HUES64 (cell line): ENCODE data around the gene GAB2.

Experiments
- H3K27ac ChIP-seq: 2 replicates; pipeline ENCODE4 v1.7.0; 2013; ENCODE audit warnings: low read depth, low read length, inconsistent platforms
- H3K27me3 ChIP-seq: 2 replicates; pipeline ENCODE4 v1.6.1; 2013; ENCODE audit warnings: mild to moderate bottlenecking, low read length; ENCODE audit not compliant: insufficient read depth
- H3K36me3 ChIP-seq: 2 replicates; pipeline ENCODE4 v1.6.1; 2013; ENCODE audit warnings: mild to moderate bottlenecking, low read length; ENCODE audit not compliant: insufficient read depth
- H3K4me1 ChIP-seq: 2 replicates; pipeline ENCODE4 v1.6.1; 2013; ENCODE audit warnings: mild to moderate bottlenecking, low read length, moderate library complexity; ENCODE audit not compliant: insufficient read depth
- H3K4me3 ChIP-seq: 2 replicates; pipeline ENCODE4 v1.5.1; 2013; ENCODE audit warnings: mild to moderate bottlenecking, low read length, moderate library complexity
- H3K9ac ChIP-seq: 2 replicates; pipeline ENCODE4 v1.6.1; 2013; ENCODE audit warnings: mild to moderate bottlenecking, low read depth, low read length
- H3K9me3 ChIP-seq: 2 replicates; pipeline ENCODE4 v1.6.1; 2013; ENCODE audit warnings: low read depth, low read length; ENCODE audit not compliant: insufficient read depth
- WGBS: fragments of 150-250, 120-280 bp; methylation state at CpG from one replicate; pipeline ENCODE4 v1.1.7; 2013; ENCODE audit warnings: missing lambda C conversion rate; 5-methylcytosine and 5-hydroxymethylcytosine counted together

The GAB2 gene

GRCh38 chr11:78379039-78379670, 38.5 kb downstream of the GAB2 start:
- 88% methylated on average over 3 of the region's 3 CpGs for WGBS
- H3K4me1 ChIP-seq, result peaks cover 24% of the 10 kb centered on the region
- H3K9ac ChIP-seq, result no peak overlapping the region
- no peak overlapping the region for H3K4me3 ChIP-seq
- peaks cover 9% of the 10 kb centered on the region; the same call in 1 of the 2 replicates for H3K9me3 ChIP-seq
- H3K27ac ChIP-seq, result no peak overlapping the region
- H3K27me3 ChIP-seq, result no peaks in the 10 kb centered on the region
- H3K36me3 ChIP-seq, result no peaks in the 10 kb centered on the region; the same call in 1 of the 2 replicates

GRCh38 chr11:78377625-78378418, 39.8 kb downstream of the GAB2 start:
- no peaks in the 10 kb centered on the region for H3K27me3 ChIP-seq
- H3K9ac ChIP-seq, result no peak overlapping the region
- H3K4me3 ChIP-seq, result no peak overlapping the region
- 90% methylated on average over 9 of the region's 9 CpGs for WGBS
- H3K4me1 ChIP-seq, result peaks cover 34% of the 10 kb centered on the region
- H3K27ac ChIP-seq, result no peak overlapping the region
- H3K36me3 ChIP-seq, result no peaks in the 10 kb centered on the region; the same call in 1 of the 2 replicates
- H3K9me3 ChIP-seq, result peaks cover 9% of the 10 kb centered on the region; the same call in 1 of the 2 replicates

- Histone ChIP-seq H3K9ac (no peak overlapping the region), H3K4me3 (no peak overlapping the region), H3K36me3 (no peaks in the 10 kb centered on the region; the same call in 1 of the 2 replicates), H3K4me1 (peaks cover 35% of the 10 kb centered on the region), H3K9me3 (peaks cover 9% of the 10 kb centered on the region; the same call in 1 of the 2 replicates), H3K27ac (no peak overlapping the region), H3K27me3 (no peaks in the 10 kb centered on the region)
- WGBS, result 97% methylated on average over 3 of the region's 3 CpGs
Observed at GRCh38 chr11:78376858-78377257, 40.8 kb downstream of the GAB2 start.

GRCh38 chr11:78374917-78375316, 42.7 kb downstream of the GAB2 start:
- no peak overlapping the region for H3K4me3 ChIP-seq
- no peaks in the 10 kb centered on the region; the same call in 1 of the 2 replicates for H3K36me3 ChIP-seq
- 92% methylated on average over 2 of the region's 3 CpGs for WGBS
- H3K27ac ChIP-seq, result no peak overlapping the region
- H3K9ac ChIP-seq, result no peak overlapping the region
- no peaks in the 10 kb centered on the region for H3K27me3 ChIP-seq
- H3K9me3 ChIP-seq, result peaks cover 9% of the 10 kb centered on the region; the same call in 1 of the 2 replicates
- peaks cover 28% of the 10 kb centered on the region for H3K4me1 ChIP-seq

- 95% methylated on average over 1 of the region's 1 CpG for WGBS
- no peak overlapping the region for H3K9ac ChIP-seq
- H3K4me3 ChIP-seq, result no peak overlapping the region
- H3K27ac ChIP-seq, result no peak overlapping the region
- H3K4me1 ChIP-seq, result peaks cover 29% of the 10 kb centered on the region
- H3K27me3 ChIP-seq, result no peaks in the 10 kb centered on the region
- H3K36me3 ChIP-seq, result no peaks in the 10 kb centered on the region
- peaks cover 9% of the 10 kb centered on the region; the same call in 1 of the 2 replicates for H3K9me3 ChIP-seq
Observed at GRCh38 chr11:78373689-78374088, 43.9 kb downstream of the GAB2 start.

- H3K27me3 ChIP-seq, result no peaks in the 10 kb centered on the region
- H3K4me3 ChIP-seq, result no peak overlapping the region
- H3K36me3 ChIP-seq, result no peaks in the 10 kb centered on the region
- no peak overlapping the region for H3K9ac ChIP-seq
- H3K4me1 ChIP-seq, result peaks cover 39% of the 10 kb centered on the region
- peaks cover 7% of the 10 kb centered on the region; the same call in 1 of the 2 replicates for H3K9me3 ChIP-seq
- H3K27ac ChIP-seq, result no peak overlapping the region
- WGBS, result 95% methylated on average over 4 of the region's 4 CpGs
Observed at GRCh38 chr11:78372114-78372768, 45.4 kb downstream of the GAB2 start.

- Histone ChIP-seq H3K9ac (no peak overlapping the region), H3K4me3 (no peak overlapping the region), H3K27ac (no peak overlapping the region), H3K27me3 (no peaks in the 10 kb centered on the region), H3K4me1 (peaks cover 42% of the 10 kb centered on the region), H3K36me3 (no peaks in the 10 kb centered on the region), H3K9me3 (no peaks in the 10 kb centered on the region)
- 88% methylated on average over 4 of the region's 5 CpGs for WGBS
Observed at GRCh38 chr11:78371221-78371891, 46.3 kb downstream of the GAB2 start.

- Histone ChIP-seq H3K9ac (no peak overlapping the region), H3K27me3 (no peaks in the 10 kb centered on the region), H3K4me3 (no peak overlapping the region), H3K9me3 (no peaks in the 10 kb centered on the region), H3K36me3 (no peaks in the 10 kb centered on the region), H3K4me1 (peaks cover 47% of the 10 kb centered on the region), H3K27ac (no peak overlapping the region)
- WGBS, result 73% methylated on average over 7 of the region's 7 CpGs
Observed at GRCh38 chr11:78370406-78371172, 47.0 kb downstream of the GAB2 start.

GRCh38 chr11:78365381-78365792, 52.2 kb downstream of the GAB2 start:
- no peaks in the 10 kb centered on the region for H3K9me3 ChIP-seq
- H3K27me3 ChIP-seq, result no peaks in the 10 kb centered on the region
- H3K9ac ChIP-seq, result peak overlapping the region; percentile 54; the same call in 1 of the 2 replicates
- no peaks in the 10 kb centered on the region for H3K36me3 ChIP-seq
- 49% methylated on average over 2 of the region's 2 CpGs for WGBS
- H3K4me3 ChIP-seq, result peak overlapping the region; percentile 28; the same call in 1 of the 2 replicates
- peaks cover 43% of the 10 kb centered on the region for H3K4me1 ChIP-seq
- H3K27ac ChIP-seq, result peak overlapping the region; percentile 86

- H3K4me3 ChIP-seq, result no peak overlapping the region
- H3K27ac ChIP-seq, result no peak overlapping the region
- no peaks in the 10 kb centered on the region for H3K9me3 ChIP-seq
- no peak overlapping the region for H3K9ac ChIP-seq
- 90% methylated on average over 3 of the region's 3 CpGs for WGBS
- no peaks in the 10 kb centered on the region for H3K36me3 ChIP-seq
- H3K27me3 ChIP-seq, result no peaks in the 10 kb centered on the region
- peaks cover 42% of the 10 kb centered on the region for H3K4me1 ChIP-seq
Observed at GRCh38 chr11:78364128-78364751, 53.4 kb downstream of the GAB2 start.
